Fibroblast of mammary gland (primary cell): ENCODE results near the gene NOXO1.

ENCODE experiments used
- DNase-seq: peaks from one replicate; pipeline ENCODE4 v3.0.0-alpha.2; 2010; ENCODE audit warnings: low read depth
- H3K4me3 ChIP-seq: 2 replicates; pipeline ENCODE4 v1.5.1; 2011; ENCODE audit warnings: low read depth, mild to moderate bottlenecking, low read length, moderate library complexity; ENCODE audit not compliant: control insufficient read depth
- TF ChIP-seq, protein P1 (sequence below): conservative IDR thresholded peaks from 2 replicates; pipeline ENCODE4 v1.5.1; 2011; ENCODE audit warnings: low read depth, low read length, inconsistent platforms; ENCODE audit not compliant: control insufficient read depth, insufficient read depth

NOXO1 gene

DNA sequence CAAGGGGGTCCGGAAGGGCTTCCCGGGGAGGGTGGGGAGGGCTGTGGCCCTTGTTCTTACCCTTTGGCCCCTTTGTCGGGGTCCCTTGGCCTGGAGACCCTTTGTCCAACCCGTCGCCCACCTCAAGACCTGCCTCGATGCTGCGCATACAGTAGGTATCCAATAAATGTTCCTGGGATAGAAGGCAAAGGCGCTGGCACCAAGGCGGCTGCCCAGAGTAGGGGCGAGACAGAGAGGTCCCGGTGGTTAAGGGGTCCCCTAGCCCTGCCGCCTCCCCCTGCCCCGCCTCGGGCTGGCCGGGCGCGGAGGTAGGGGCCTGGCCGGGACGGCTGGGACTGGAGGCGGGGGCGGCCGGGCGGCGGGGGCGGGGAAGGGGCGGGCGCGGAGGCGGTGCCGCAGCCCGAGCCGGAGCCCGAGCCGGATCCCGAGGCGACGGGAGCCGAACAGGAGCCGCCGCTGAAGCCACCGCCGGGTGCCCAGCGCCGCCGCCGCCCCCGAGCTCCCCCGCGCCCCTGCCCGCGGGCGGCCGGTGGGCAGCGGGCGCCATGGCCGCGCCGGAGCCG, 45.3 kb upstream of the NOXO1 start, which contains the start of gene NHERF2:
Gene NHERF2 (plus strand): TSS at position 442 of the 563 bp plus-strand sequence. CDS start 104 bp downstream, at position 546.
- H3K4me3 ChIP-seq, result peak within 1 kb of the TSS; percentile 36
- TF ChIP-seq, protein P1, sequence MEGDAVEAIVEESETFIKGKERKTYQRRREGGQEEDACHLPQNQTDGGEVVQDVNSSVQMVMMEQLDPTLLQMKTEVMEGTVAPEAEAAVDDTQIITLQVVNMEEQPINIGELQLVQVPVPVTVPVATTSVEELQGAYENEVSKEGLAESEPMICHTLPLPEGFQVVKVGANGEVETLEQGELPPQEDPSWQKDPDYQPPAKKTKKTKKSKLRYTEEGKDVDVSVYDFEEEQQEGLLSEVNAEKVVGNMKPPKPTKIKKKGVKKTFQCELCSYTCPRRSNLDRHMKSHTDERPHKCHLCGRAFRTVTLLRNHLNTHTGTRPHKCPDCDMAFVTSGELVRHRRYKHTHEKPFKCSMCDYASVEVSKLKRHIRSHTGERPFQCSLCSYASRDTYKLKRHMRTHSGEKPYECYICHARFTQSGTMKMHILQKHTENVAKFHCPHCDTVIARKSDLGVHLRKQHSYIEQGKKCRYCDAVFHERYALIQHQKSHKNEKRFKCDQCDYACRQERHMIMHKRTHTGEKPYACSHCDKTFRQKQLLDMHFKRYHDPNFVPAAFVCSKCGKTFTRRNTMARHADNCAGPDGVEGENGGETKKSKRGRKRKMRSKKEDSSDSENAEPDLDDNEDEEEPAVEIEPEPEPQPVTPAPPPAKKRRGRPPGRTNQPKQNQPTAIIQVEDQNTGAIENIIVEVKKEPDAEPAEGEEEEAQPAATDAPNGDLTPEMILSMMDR, result no peak
- no peak for DNase-seq

DNA sequence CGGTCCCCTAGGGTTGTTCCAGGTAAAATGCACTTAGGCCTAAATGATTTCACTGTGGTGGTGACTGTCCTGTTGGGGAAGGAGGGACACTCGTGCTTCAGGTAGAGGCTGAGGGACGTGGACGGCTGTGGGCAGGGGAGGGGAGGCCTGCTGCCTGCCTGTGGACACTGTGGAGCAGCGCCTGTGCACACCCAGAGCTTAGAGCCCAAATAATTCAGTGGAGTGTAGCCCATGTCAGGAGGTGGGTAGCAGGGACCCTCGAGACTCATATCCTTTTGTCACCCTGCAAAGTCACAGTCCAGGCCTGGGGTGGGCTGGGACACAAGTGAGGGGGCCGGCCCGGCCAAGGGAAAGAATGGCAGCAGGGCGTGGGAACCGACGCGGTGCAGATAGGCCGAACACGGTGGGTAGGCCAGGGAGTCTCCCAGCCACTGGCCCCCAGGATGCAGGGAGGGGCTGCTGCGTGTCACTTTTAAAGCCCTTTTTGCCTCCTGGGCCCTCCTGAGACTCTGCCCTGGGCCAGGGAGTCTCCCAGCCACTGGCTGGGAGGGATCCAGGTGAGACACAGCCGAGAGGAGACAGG, 44.7 kb upstream of the NOXO1 start:
- TF ChIP-seq, protein P1, result no peak
- H3K4me3 ChIP-seq, result no peak overlapping the region

DNA sequence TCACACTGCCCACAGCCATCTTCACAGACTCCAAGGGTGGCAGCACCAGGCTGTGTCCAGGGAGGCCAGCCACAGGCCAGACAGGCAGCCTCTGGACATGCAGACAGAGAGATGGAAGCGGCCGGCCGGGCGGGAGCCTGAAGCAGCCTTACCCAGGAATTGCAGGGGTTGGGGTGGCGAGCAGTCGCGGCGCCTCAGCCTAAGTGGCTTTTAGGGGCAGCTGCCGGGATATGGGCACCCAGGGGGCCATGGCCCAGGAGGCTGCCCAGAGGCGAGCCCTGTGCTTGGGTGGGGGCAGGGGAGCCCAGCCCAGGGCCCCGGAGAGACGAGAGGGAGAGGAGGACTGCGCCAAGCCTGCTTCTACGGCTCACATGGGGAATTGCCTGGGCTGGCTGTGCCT, 44.0 kb upstream of the NOXO1 start:
- TF ChIP-seq, protein P1, result no peak
- DNase-seq, result no peak
- H3K4me3 ChIP-seq, result no peak overlapping the region

More for the DNA sequence above, 44.7 kb upstream of the NOXO1 start:
- no peak for DNase-seq

DNA sequence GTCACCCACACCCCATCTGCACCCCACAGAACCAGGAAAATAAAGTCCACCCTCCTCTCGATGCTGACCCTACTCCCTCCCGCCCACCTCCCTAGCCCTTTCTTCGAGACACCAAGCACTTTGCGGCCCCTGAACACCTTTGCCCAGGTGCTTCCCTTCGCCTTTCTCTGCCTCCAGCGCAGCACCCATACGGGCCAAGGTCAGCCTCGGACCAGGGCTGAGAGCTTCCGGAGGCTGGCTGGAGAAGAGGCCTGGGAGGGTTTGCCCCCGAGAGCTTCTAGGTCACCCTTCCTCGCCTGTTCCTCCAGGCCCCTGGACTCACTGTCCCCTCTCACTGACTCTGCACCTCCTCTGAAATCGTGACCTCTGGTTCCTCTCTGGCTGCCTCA, 42.8 kb upstream of the NOXO1 start:
- DNase-seq, result no peak
- TF ChIP-seq, protein P1, result no peak
- H3K4me3 ChIP-seq, result no peak overlapping the region

DNA sequence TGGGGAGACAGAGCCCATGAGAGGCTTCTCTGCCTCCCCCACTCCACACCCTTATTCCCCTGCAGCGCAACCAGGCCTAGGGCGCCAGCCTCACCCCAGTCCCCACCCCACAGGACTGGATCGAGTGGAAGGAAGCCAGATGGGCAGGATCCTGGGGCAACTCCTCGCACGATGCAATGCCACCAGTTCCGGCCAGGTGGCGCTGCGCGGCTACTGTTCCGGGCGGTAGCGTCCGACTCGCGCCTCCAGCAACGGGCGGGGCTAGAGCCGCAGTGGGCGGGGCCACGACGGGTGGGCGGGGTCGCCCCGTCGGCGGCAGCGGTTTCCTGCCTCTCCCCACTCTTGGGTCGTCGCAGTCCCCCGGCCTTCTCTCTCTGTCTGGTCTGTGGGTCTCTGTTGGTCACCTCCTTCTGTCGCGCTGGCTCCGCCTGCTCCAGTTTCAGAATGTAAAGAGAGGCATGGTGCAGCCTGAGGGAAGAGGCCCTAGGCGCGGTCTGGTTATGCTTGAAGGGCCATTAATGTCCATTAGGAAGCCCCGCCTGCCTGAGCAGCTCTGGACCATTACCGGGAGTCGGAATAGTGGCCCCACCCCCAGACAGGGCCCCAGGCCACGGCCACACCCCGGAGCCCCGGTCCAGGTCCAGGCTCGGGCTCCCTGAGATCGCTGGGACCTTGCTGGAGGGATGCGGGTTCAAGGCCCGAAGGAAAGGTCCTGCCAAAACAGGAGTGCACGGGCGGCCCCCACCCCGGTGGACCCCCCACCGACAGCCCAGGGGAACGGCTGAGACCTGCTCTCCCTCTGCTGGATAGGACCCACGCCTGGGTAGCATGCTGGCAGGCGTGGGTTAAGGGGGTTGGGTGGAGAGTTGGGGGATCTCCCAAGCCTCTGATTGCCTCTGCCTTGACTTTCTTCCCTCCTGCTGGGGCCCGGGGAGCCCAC, 42.1 kb upstream of the NOXO1 start:
- H3K4me3 ChIP-seq, result peak overlapping the region; percentile 35
- TF ChIP-seq, protein P1, result peak; percentile 74
- DNase-seq, result peak; percentile 80

DNA sequence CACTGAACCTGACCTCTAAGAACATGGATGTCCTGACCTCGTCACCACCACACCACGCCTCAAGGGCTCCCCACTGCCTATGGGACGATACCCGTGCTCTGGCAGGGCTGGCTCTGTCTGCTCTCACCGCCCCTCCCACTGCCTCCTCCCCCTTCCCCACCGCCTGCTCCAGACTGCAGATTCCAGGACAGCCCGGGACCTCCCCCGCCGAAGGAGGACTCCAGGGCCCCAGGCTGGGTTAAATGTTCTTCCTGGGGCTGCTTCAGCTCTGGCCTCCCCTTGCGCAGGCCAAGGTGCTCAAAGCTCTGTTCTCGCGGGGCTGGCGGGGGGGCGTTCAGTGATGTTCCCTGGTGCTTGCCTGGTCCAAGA, 41.4 kb upstream of the NOXO1 start:
- TF ChIP-seq, protein P1, result no peak
- peak overlapping the region; percentile 35 for H3K4me3 ChIP-seq
- DNase-seq, result peak; percentile 41
